ENCODE measurements around the gene PLEKHG3. TPM values are rescaled to one million over a fixed set of nuclear protein-coding genes. Genes with fewer than 3 reads are reported as not detected.

The PLEKHG3 gene
- total RNA-seq, 1 donor from 2014 or later: 10.1 TPM

DNA sequence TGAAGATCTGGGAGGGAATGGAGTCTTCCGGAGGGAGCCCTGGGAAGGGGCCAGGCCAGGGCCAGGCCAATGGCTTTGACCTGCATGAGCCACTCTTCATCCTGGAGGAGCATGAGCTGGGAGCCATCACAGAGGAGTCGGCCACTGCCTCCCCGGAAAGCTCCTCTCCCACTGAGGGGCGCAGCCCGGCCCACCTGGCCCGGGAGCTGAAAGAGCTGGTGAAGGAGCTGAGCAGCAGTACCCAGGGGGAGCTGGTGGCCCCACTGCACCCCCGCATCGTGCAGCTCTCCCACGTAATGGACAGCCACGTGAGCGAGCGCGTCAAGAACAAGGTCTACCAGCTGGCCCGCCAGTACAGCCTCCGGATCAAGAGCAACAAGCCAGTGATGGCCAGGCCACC lies 37.7 kb downstream of the PLEKHG3 start:
- no peaks in the 10 kb centered on the region for H3K27me3 Mint-ChIP-seq (ENCODE audit: unreplicated experiment)
- no peak overlapping the region for H3K27ac Mint-ChIP-seq (ENCODE audit: unreplicated experiment)
- DNase-seq: no peak
- peaks cover 4% of the 10 kb centered on the region for H3K36me3 Mint-ChIP-seq (ENCODE audit: unreplicated experiment)
- peaks cover 4% of the 10 kb centered on the region for H3K4me1 Mint-ChIP-seq (ENCODE audit: low read depth, unreplicated experiment)
- H3K4me3 Mint-ChIP-seq (ENCODE audit: unreplicated experiment): no peak overlapping the region
- peaks cover 10% of the 10 kb centered on the region for H3K9me3 Mint-ChIP-seq (ENCODE audit: unreplicated experiment)
- TF ChIP-seq, protein P1, sequence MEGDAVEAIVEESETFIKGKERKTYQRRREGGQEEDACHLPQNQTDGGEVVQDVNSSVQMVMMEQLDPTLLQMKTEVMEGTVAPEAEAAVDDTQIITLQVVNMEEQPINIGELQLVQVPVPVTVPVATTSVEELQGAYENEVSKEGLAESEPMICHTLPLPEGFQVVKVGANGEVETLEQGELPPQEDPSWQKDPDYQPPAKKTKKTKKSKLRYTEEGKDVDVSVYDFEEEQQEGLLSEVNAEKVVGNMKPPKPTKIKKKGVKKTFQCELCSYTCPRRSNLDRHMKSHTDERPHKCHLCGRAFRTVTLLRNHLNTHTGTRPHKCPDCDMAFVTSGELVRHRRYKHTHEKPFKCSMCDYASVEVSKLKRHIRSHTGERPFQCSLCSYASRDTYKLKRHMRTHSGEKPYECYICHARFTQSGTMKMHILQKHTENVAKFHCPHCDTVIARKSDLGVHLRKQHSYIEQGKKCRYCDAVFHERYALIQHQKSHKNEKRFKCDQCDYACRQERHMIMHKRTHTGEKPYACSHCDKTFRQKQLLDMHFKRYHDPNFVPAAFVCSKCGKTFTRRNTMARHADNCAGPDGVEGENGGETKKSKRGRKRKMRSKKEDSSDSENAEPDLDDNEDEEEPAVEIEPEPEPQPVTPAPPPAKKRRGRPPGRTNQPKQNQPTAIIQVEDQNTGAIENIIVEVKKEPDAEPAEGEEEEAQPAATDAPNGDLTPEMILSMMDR (IDR thresholded peaks at IDR 0.05; ENCODE audit: partially characterized antibody, unreplicated experiment): no peak

DNA sequence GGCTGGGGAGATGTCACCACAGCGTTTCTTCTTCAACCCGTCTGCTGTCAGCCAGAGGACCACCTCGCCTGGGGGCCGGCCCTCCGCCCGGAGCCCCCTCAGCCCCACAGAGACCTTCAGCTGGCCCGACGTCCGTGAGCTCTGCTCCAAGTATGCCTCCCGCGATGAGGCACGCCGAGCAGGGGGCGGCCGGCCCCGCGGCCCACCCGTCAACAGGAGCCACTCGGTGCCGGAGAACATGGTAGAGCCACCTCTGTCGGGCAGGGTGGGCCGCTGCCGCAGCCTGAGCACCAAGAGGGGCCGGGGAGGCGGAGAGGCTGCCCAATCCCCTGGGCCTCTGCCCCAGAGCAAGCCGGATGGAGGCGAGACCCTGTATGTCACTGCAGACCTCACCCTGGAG lies 38.8 kb downstream of the PLEKHG3 start:
- no peak overlapping the region for H3K27ac Mint-ChIP-seq (ENCODE audit: unreplicated experiment)
- H3K4me3 Mint-ChIP-seq (ENCODE audit: unreplicated experiment): no peak overlapping the region
- DNase-seq: no peak
- peaks cover 4% of the 10 kb centered on the region for H3K4me1 Mint-ChIP-seq (ENCODE audit: low read depth, unreplicated experiment)
- H3K9me3 Mint-ChIP-seq (ENCODE audit: unreplicated experiment): peaks cover 10% of the 10 kb centered on the region
- TF ChIP-seq, protein P1 (IDR thresholded peaks at IDR 0.05; ENCODE audit: partially characterized antibody, unreplicated experiment): no peak
- H3K27me3 Mint-ChIP-seq (ENCODE audit: unreplicated experiment): no peaks in the 10 kb centered on the region
- H3K36me3 Mint-ChIP-seq (ENCODE audit: unreplicated experiment): peaks cover 4% of the 10 kb centered on the region

DNA sequence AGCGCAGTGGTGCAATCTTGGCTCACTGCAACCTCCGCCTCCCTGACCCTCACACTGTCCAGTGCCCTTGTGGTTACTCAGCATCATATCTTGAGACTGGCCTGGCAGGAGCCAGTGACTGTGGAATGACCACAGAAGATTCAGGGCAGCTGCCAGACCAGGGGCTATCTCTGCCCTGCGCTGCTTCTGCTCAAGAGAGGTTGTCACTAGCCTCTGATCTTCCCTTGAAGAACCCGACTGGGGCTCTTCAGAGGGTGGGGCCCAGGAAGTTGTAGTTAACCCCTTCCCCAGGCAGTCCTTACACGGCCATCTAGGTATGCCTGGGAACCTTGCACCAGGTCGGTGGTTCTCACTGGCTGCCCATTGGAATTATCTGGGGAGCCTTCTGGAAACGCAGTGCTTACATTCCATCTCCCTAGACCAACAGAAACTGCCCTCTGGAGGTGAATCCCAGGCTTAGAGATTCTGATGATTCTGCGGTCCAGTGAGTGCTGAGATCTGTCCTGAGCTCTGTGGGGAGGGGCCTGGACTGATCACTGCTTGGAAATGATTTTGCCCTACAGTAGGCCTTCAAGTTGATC lies 41.4 kb downstream of the PLEKHG3 start:
- H3K4me1 Mint-ChIP-seq (ENCODE audit: low read depth, unreplicated experiment): peaks cover 4% of the 10 kb centered on the region
- peaks cover 6% of the 10 kb centered on the region for H3K9me3 Mint-ChIP-seq (ENCODE audit: unreplicated experiment)
- peaks cover 4% of the 10 kb centered on the region for H3K36me3 Mint-ChIP-seq (ENCODE audit: unreplicated experiment)
- H3K27ac Mint-ChIP-seq (ENCODE audit: unreplicated experiment): no peak overlapping the region
- TF ChIP-seq, protein P1 (IDR thresholded peaks at IDR 0.05; ENCODE audit: partially characterized antibody, unreplicated experiment): no peak
- H3K4me3 Mint-ChIP-seq (ENCODE audit: unreplicated experiment): no peak overlapping the region
- H3K27me3 Mint-ChIP-seq (ENCODE audit: unreplicated experiment): no peaks in the 10 kb centered on the region
- no peak for DNase-seq

DNA sequence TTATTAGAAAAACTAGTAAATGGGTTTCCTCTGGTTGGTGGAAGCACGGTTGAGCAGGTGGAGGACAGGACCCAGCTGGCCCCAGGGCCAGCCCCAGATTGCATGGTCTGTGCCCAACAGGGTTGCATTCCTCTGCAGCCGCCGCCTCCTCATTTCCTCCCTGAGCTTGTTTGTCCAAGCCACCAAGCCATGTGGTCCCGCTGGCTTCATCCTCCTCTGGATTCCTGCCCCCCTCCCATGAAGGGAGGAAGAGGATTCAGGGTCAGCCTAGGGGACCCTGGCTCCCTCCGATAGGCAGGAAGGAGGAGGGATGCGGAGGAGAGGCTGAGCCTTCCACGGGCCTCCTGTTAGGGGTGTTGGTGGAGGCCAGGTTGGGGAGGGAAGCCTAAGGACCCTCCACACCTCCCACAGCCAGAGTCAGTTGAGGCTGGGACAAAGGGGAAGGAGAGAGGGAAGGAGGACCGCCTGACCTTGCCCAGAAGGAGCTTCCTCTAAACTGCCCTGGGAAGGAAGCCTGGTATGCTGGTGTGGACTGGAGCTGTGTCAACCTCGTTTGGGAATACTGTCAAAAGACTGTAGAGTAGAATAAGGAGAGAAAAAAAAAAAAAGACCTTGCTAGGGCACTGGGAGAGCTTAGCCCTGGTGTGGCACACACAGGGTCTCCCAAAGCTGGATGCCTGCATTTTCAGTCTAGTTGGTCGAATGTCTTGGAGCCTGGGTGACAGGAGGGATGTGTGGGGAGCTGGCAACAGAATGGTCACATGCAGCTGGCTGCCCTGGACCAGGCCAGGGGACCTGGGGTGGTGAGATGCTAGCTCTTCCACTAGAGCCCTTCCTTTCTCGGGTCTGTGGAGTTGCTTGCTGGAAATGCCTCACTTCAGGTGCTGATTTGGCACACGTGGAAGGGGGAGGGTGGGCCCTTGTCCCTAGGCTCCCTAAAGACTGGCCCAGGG lies 42.4 kb downstream of the PLEKHG3 start:
- TF ChIP-seq, protein P1 (IDR thresholded peaks at IDR 0.05; ENCODE audit: partially characterized antibody, unreplicated experiment): no peak
- Mint-ChIP-seq H3K36me3 (ENCODE audit: unreplicated experiment) (peaks cover 4% of the 10 kb centered on the region), H3K4me1 (ENCODE audit: low read depth, unreplicated experiment) (peaks cover 4% of the 10 kb centered on the region), H3K4me3 (ENCODE audit: unreplicated experiment) (no peak overlapping the region), H3K27me3 (ENCODE audit: unreplicated experiment) (no peaks in the 10 kb centered on the region), H3K9me3 (ENCODE audit: unreplicated experiment) (peaks cover 5% of the 10 kb centered on the region), H3K27ac (ENCODE audit: unreplicated experiment) (no peak overlapping the region)
- no peak for DNase-seq

DNA sequence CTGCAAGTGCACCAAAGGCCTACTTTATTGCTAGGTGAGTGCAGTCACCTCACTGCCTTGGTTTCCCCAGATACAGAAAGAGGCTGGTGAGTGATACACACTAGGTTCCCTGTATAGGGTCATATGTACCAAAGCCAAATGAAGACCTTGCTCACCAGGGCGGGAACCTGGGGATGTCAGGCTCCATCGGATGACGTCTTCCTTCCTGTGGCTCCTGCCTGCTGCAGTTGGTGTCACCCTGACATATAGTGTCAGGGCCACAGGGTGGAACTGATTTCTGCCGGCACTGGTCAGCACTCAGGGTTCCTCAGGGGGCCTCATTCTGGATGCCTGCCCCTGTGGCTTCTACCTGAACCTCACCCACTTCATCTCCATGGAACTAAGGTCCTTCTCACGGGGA lies 43.1 kb downstream of the PLEKHG3 start:
- no peak overlapping the region for H3K27ac Mint-ChIP-seq (ENCODE audit: unreplicated experiment)
- TF ChIP-seq, protein P1 (IDR thresholded peaks at IDR 0.05; ENCODE audit: partially characterized antibody, unreplicated experiment): no peak

More for the DNA sequence above, 43.1 kb downstream of the PLEKHG3 start:
- DNase-seq: no peak
- Mint-ChIP-seq H3K9me3 (ENCODE audit: unreplicated experiment) (peaks cover 4% of the 10 kb centered on the region), H3K27me3 (ENCODE audit: unreplicated experiment) (no peaks in the 10 kb centered on the region), H3K4me1 (ENCODE audit: low read depth, unreplicated experiment) (peaks cover 4% of the 10 kb centered on the region), H3K4me3 (ENCODE audit: unreplicated experiment) (no peak overlapping the region), H3K36me3 (ENCODE audit: unreplicated experiment) (peaks cover 4% of the 10 kb centered on the region)
